OCI-LY1 (cell line): Measurements from ENCODE around the gene MME.

Experiments
- H2AFZ ChIP-seq: fragments of 200-600 bp; sonication (generic), shearing (Covaris generic); 2 replicates; pipeline ENCODE4 v1.6.0; 2014; ENCODE audit warnings: antibody characterized with exemption, mild to moderate bottlenecking, low read length
- H3F3A ChIP-seq: fragments of 200-600 bp; sonication (generic), shearing (Covaris generic); 2 replicates; pipeline ENCODE4 v1.6.0; 2014; ENCODE audit warnings: mild to moderate bottlenecking, antibody characterized with exemption, low read length, moderate library complexity; ENCODE audit not compliant: insufficient read depth
- H3K27ac ChIP-seq: fragments of 200-600 bp; sonication (generic); 2 replicates; pipeline ENCODE4 v1.5.1; 2014; ENCODE audit warnings: low read length, mixed run types, mild to moderate bottlenecking, low read depth; ENCODE audit not compliant: poor library complexity, severe bottlenecking
- H3K27me3 ChIP-seq: fragments of 200-600 bp; sonication (generic); 2 replicates; pipeline ENCODE4 v1.6.0; 2014; ENCODE audit warnings: antibody characterized with exemption, mild to moderate bottlenecking, low read length, moderate library complexity; ENCODE audit not compliant: insufficient read depth
- H3K36me3 ChIP-seq: fragments of 200-600 bp; sonication (generic); 2 replicates; pipeline ENCODE4 v1.6.1; 2014; ENCODE audit warnings: mild to moderate bottlenecking, antibody characterized with exemption, low read length, moderate library complexity, mixed read lengths; ENCODE audit not compliant: insufficient read depth
- H3K4me1 ChIP-seq: fragments of 200-600 bp; sonication (generic); 2 replicates; pipeline ENCODE4 v1.5.1; 2014; ENCODE audit warnings: mild to moderate bottlenecking, low read length, moderate library complexity; ENCODE audit not compliant: insufficient read depth, severe bottlenecking
- H3K4me2 ChIP-seq: fragments of 200-600 bp; sonication (generic), shearing (Covaris generic); 2 replicates; pipeline ENCODE4 v1.6.1; 2014; ENCODE audit warnings: low read length
- H3K4me3 ChIP-seq: fragments of 200-600 bp; sonication (generic); 2 replicates; pipeline ENCODE4 v1.5.1; 2014; ENCODE audit warnings: low read length, low read depth, mild to moderate bottlenecking, mixed read lengths; ENCODE audit not compliant: poor library complexity, severe bottlenecking
- H3K79me2 ChIP-seq: fragments of 200-600 bp; shearing (Covaris generic); 2 replicates; pipeline ENCODE4 v1.6.1; 2016; ENCODE audit warnings: mixed run types, low read length, mixed read lengths; ENCODE audit not compliant: insufficient read depth
- H3K9ac ChIP-seq: fragments of 200-600 bp; sonication (generic), shearing (Covaris generic); 2 replicates; pipeline ENCODE4 v1.6.1; 2014; ENCODE audit warnings: mild to moderate bottlenecking, low read length, mixed read lengths
- H3K9me2 ChIP-seq: fragments of 200-600 bp; sonication (generic), shearing (Covaris generic); 2 replicates; pipeline ENCODE4 v1.6.1; 2014; ENCODE audit warnings: low read depth, mild to moderate bottlenecking, low read length, mixed read lengths
- H3K9me3 ChIP-seq: fragments of 200-600 bp; shearing (Covaris generic); 2 replicates; pipeline ENCODE4 v1.6.1; 2014; ENCODE audit warnings: low read length, mixed read lengths
- H4K20me1 ChIP-seq: fragments of 200-600 bp; sonication (generic), shearing (Covaris generic); 2 replicates; pipeline ENCODE4 v1.6.0; 2016; ENCODE audit warnings: mild to moderate bottlenecking, low read length; ENCODE audit not compliant: insufficient read depth
- CTCF ChIP-seq: fragments of 200-600 bp; sonication (generic), shearing (Covaris generic); IDR thresholded peaks from 2 replicates; pipeline ENCODE4 v1.5.1; 2017; ENCODE audit warnings: mild to moderate bottlenecking, antibody characterized with exemption, low read length, moderate library complexity, mixed read lengths
- EZH2 ChIP-seq: fragments of 200-600 bp; sonication (generic), shearing (Covaris generic); IDR thresholded peaks from 2 replicates; pipeline ENCODE4 v1.8.0; 2017; ENCODE audit warnings: borderline replicate concordance, mixed run types, mild to moderate bottlenecking, antibody characterized with exemption, low read length, moderate library complexity, mixed read lengths

MME gene

GRCh38 chr3:155196131-155197021, 116.3 kb downstream of the MME start:
- Histone ChIP-seq H3F3A (no peaks in the 10 kb centered on the region), H2AFZ (no peak overlapping the region), H3K9me2 (no peaks in the 10 kb centered on the region), H3K9ac (no peak overlapping the region), H3K27ac (no peak overlapping the region), H3K4me1 (no peaks in the 10 kb centered on the region), H3K27me3 (no peaks in the 10 kb centered on the region), H3K4me3 (no peak overlapping the region), H4K20me1 (no peaks in the 10 kb centered on the region), H3K4me2 (no peak overlapping the region), H3K9me3 (no peaks in the 10 kb centered on the region), H3K36me3 (no peaks in the 10 kb centered on the region), H3K79me2 (no peaks in the 10 kb centered on the region)
- TF ChIP-seq CTCF = no peak
- TF ChIP-seq EZH2 = no peak

GRCh38 chr3:155197786-155198185, 117.7 kb downstream of the MME start:
- TF ChIP-seq EZH2 = no peak
- TF ChIP-seq CTCF = no peak
- Histone ChIP-seq H3K9me2 (no peaks in the 10 kb centered on the region), H3K27ac (no peak overlapping the region), H3K4me3 (no peak overlapping the region), H3K27me3 (no peaks in the 10 kb centered on the region), H3F3A (no peaks in the 10 kb centered on the region), H3K36me3 (no peaks in the 10 kb centered on the region), H3K4me2 (no peak overlapping the region), H3K9ac (no peak overlapping the region), H3K9me3 (no peaks in the 10 kb centered on the region), H3K4me1 (no peaks in the 10 kb centered on the region), H4K20me1 (no peaks in the 10 kb centered on the region), H3K79me2 (no peaks in the 10 kb centered on the region), H2AFZ (no peak overlapping the region)

- Histone ChIP-seq H3K79me2 (no peaks in the 10 kb centered on the region), H3K27me3 (no peaks in the 10 kb centered on the region), H3F3A (no peaks in the 10 kb centered on the region), H3K4me3 (no peak overlapping the region), H3K4me1 (no peaks in the 10 kb centered on the region), H3K9me3 (no peaks in the 10 kb centered on the region), H3K4me2 (no peak overlapping the region), H3K27ac (no peak overlapping the region), H3K36me3 (no peaks in the 10 kb centered on the region), H3K9me2 (no peaks in the 10 kb centered on the region), H2AFZ (no peak overlapping the region), H4K20me1 (no peaks in the 10 kb centered on the region), H3K9ac (no peak overlapping the region)
- no peak for TF ChIP-seq CTCF
Observed at GRCh38 chr3:155202626-155203025, 122.5 kb downstream of the MME start.
